Ascending aorta (tissue), 2 donors: Measurements from ENCODE around the gene CADM2. TPM values are rescaled to one million over a fixed set of nuclear protein-coding genes. Genes with fewer than 3 reads are reported as not detected.

ENCODE experiments used
- DNase-seq, 2 donors: peaks; one replicate each; pipeline ENCODE4 v3.0.0-alpha.2; 2019; ENCODE audit warnings: low spot score in 2 of 2
- H3K27ac ChIP-seq, 2 donors: fragments of 200-600 bp; sonication (generic); one replicate each; pipeline ENCODE4 v1.5.1; 2016 to 2017; ENCODE audit warnings: mild to moderate bottlenecking in 1 of 2
- H3K27me3 ChIP-seq: fragments of 200-600 bp; sonication (generic); one replicate; pipeline ENCODE4 v1.5.1; 2017
- H3K36me3 ChIP-seq, 2 donors: fragments of 200-600 bp; sonication (generic); one replicate each; pipeline ENCODE4 v1.5.1; 2016
- H3K4me1 ChIP-seq, 2 donors: fragments of 200-600 bp; sonication (generic); one replicate each; pipeline ENCODE4 v1.5.1; 2016 to 2017; ENCODE audit warnings: mild to moderate bottlenecking in 1 of 2
- H3K4me3 ChIP-seq, 2 donors: fragments of 200-600 bp; sonication (generic); one replicate each; pipeline ENCODE4 v1.5.1; 2016 to 2017; ENCODE audit warnings: mild to moderate bottlenecking in 1 of 2
- H3K9me3 ChIP-seq, 2 donors: fragments of 200-600 bp; sonication (generic); one replicate each; pipeline ENCODE4 v1.5.1; 2016
- CTCF ChIP-seq, 3 experiments: fragments of 200-600 bp in 2 of 3; fragments of 450-650 bp in 1 of 3; sonication (generic) in 2 of 3; IDR thresholded peaks; one replicate each; pipeline ENCODE4 v1.5.1; 2016 to 2019; ENCODE audit warnings: antibody characterized with exemption in 3 of 3, mild to moderate bottlenecking in 1 of 3, moderate library complexity in 1 of 3
- intact Hi-C: fragments of 100-400 bp; cut with DNase I; formaldehyde crosslinking; loops from one replicate; pipeline ENCODE4 v1.15.1; 2023
- total RNA-seq: library from RNA; depleted of rRNA; stranded (reverse); fragments of >200 nt; gene quantifications from one replicate; pipeline ENCODE4 v1.1.0, GENCODE V29; 2016

The CADM2 gene
- total RNA-seq, 1 donor from 2014 or later, result 23.0 TPM

GRCh38 chr3:84998545-84998944, 39.8 kb downstream of the CADM2 start:
- Histone ChIP-seq H3K9me3 (no peaks in the 10 kb centered on the region), H3K27ac (no peak overlapping the region), H3K4me1 (no peaks in the 10 kb centered on the region), H3K27me3 (no peaks in the 10 kb centered on the region), H3K36me3 (no peaks in the 10 kb centered on the region), H3K4me3 (no peak overlapping the region)
- DNase-seq, result no peak
- intact Hi-C loops, result no loop called here
- TF ChIP-seq CTCF (IDR thresholded peaks at IDR 0.05), result no peak

- DNase-seq, result no peak
- no peak for TF ChIP-seq CTCF (IDR thresholded peaks at IDR 0.05)
- no peak overlapping the region for H3K27ac ChIP-seq
- no peaks in the 10 kb centered on the region for H3K36me3 ChIP-seq
- no peaks in the 10 kb centered on the region for H3K9me3 ChIP-seq
- H3K4me3 ChIP-seq, result no peak overlapping the region
- no peaks in the 10 kb centered on the region for H3K4me1 ChIP-seq
- H3K27me3 ChIP-seq, result no peaks in the 10 kb centered on the region
- intact Hi-C loops, result no loop called here
Measured at GRCh38 chr3:85003479-85003878, 44.7 kb downstream of the CADM2 start.

- DNase-seq, result no peak
- no peaks in the 10 kb centered on the region for H3K9me3 ChIP-seq
- no peaks in the 10 kb centered on the region for H3K4me1 ChIP-seq
- intact Hi-C loops, result no loop called here
- H3K36me3 ChIP-seq, result no peaks in the 10 kb centered on the region
- H3K4me3 ChIP-seq, result no peak overlapping the region
- H3K27ac ChIP-seq, result no peak overlapping the region
- no peak for TF ChIP-seq CTCF (IDR thresholded peaks at IDR 0.05)
- no peaks in the 10 kb centered on the region for H3K27me3 ChIP-seq
Measured at GRCh38 chr3:85004147-85004546, 45.4 kb downstream of the CADM2 start.

- no peak for DNase-seq
- no peaks in the 10 kb centered on the region for H3K27me3 ChIP-seq
- H3K9me3 ChIP-seq, result no peaks in the 10 kb centered on the region
- H3K27ac ChIP-seq, result no peak overlapping the region
- intact Hi-C loops, result no loop called here
- no peak for TF ChIP-seq CTCF (IDR thresholded peaks at IDR 0.05)
- H3K4me3 ChIP-seq, result no peak overlapping the region
- no peaks in the 10 kb centered on the region for H3K36me3 ChIP-seq
- H3K4me1 ChIP-seq, result no peaks in the 10 kb centered on the region
Measured at GRCh38 chr3:85005946-85006345, 47.2 kb downstream of the CADM2 start.

GRCh38 chr3:85007195-85008094, 48.7 kb downstream of the CADM2 start:
- intact Hi-C loops, result no loop called here
- H3K27me3 ChIP-seq, result no peaks in the 10 kb centered on the region
- H3K4me1 ChIP-seq, result no peaks in the 10 kb centered on the region
- no peak for TF ChIP-seq CTCF (IDR thresholded peaks at IDR 0.05)
- no peaks in the 10 kb centered on the region for H3K36me3 ChIP-seq
- no peaks in the 10 kb centered on the region for H3K9me3 ChIP-seq
- no peak for DNase-seq
- no peak overlapping the region for H3K4me3 ChIP-seq
- H3K27ac ChIP-seq, result no peak overlapping the region
